HG02610 (cell line): ENCODE data around the gene SYTL5.
A peak's percentile ranks its signal among the peaks of the same experiment; 100 is the strongest.

Experiments used
- ATAC-seq: cut with Tn5 transposase; IDR thresholded peaks from one replicate; pipeline ENCODE4 v1.9.1; 2021; ENCODE audit warnings: mild to moderate bottlenecking, moderate library complexity; ENCODE audit not compliant: unreplicated experiment

The SYTL5 gene

GRCh38 chrX:38086451-38087215 lies 80.3 kb downstream of the SYTL5 start:
- ATAC-seq, result no peak

GRCh38 chrX:38087594-38087993 lies 81.2 kb downstream of the SYTL5 start:
- no peak for ATAC-seq

GRCh38 chrX:38089173-38089982 lies 83.0 kb downstream of the SYTL5 start:
- ATAC-seq, result no peak

GRCh38 chrX:38095971-38096529 lies 89.7 kb downstream of the SYTL5 start:
- ATAC-seq, result no peak

- no peak for ATAC-seq
These were observed 93.3 kb downstream of the SYTL5 start for GRCh38 chrX:38099688-38100087.

- no peak for ATAC-seq
These were observed 95.9 kb downstream of the SYTL5 start for GRCh38 chrX:38102240-38102639.

GRCh38 chrX:38102875-38103274 lies 96.5 kb downstream of the SYTL5 start:
- ATAC-seq, result no peak

GRCh38 chrX:38103857-38104812 lies 97.8 kb downstream of the SYTL5 start:
- ATAC-seq, result peak; percentile 91

- no peak for ATAC-seq
These were observed 98.9 kb downstream of the SYTL5 start for GRCh38 chrX:38105216-38105725.

GRCh38 chrX:38106991-38107655 lies 100.8 kb downstream of the SYTL5 start:
- no peak for ATAC-seq

- ATAC-seq, result no peak
These were observed 102.0 kb downstream of the SYTL5 start for GRCh38 chrX:38108364-38108763.

GRCh38 chrX:38109042-38109898 lies 102.9 kb downstream of the SYTL5 start:
- ATAC-seq, result no peak

- no peak for ATAC-seq
These were observed 103.9 kb downstream of the SYTL5 start for GRCh38 chrX:38110231-38110630.

- ATAC-seq, result no peak
These were observed 104.8 kb downstream of the SYTL5 start for GRCh38 chrX:38111196-38111595.

- peak; percentile 76 for ATAC-seq
These were observed 106.2 kb downstream of the SYTL5 start for GRCh38 chrX:38112566-38112965.

- ATAC-seq, result no peak
These were observed 110.4 kb downstream of the SYTL5 start for GRCh38 chrX:38116706-38117105.

- ATAC-seq, result no peak
These were observed 111.1 kb downstream of the SYTL5 start for GRCh38 chrX:38117485-38117884.

- ATAC-seq, result no peak
These were observed 117.6 kb downstream of the SYTL5 start for GRCh38 chrX:38124000-38124399.

- ATAC-seq, result no peak
These were observed 119.8 kb downstream of the SYTL5 start for GRCh38 chrX:38126179-38126578.
